Effector memory CD4-positive, alpha-beta T cell (primary cell): ENCODE results near the gene STOX2.

ENCODE experiments used
- DNase-seq, 3 donors: peaks; one replicate each; pipeline ENCODE4 v3.0.0-alpha.2; 2020
- H3K27ac ChIP-seq: 2 replicates; pipeline ENCODE4 v1.7.0; 2013; ENCODE audit warnings: mild to moderate bottlenecking, low read length, moderate library complexity; ENCODE audit not compliant: insufficient read depth, poor library complexity, severe bottlenecking
- H3K27me3 ChIP-seq: replicated peaks from 2 replicates; pipeline ENCODE4 v1.7.0; 2013; ENCODE audit warnings: mild to moderate bottlenecking, low read length; ENCODE audit not compliant: insufficient read depth, control insufficient read depth, poor library complexity, severe bottlenecking
- H3K36me3 ChIP-seq: 2 replicates; pipeline ENCODE4 v1.7.0; 2013; ENCODE audit warnings: mild to moderate bottlenecking, low read length, moderate library complexity; ENCODE audit not compliant: control insufficient read depth, insufficient read depth
- H3K4me1 ChIP-seq: 2 replicates; pipeline ENCODE4 v1.7.0; 2013; ENCODE audit warnings: low read length, mild to moderate bottlenecking; ENCODE audit not compliant: control insufficient read depth, insufficient read depth, poor library complexity, severe bottlenecking
- H3K4me3 ChIP-seq: 2 replicates; pipeline ENCODE4 v1.7.0; 2013; ENCODE audit warnings: low read length, low read depth, mild to moderate bottlenecking; ENCODE audit not compliant: insufficient read depth, poor library complexity, severe bottlenecking
- H3K9me3 ChIP-seq: 2 replicates; pipeline ENCODE4 v1.7.0; 2013; ENCODE audit warnings: mild to moderate bottlenecking, low read length, moderate library complexity; ENCODE audit not compliant: control insufficient read depth

The STOX2 gene

DNA sequence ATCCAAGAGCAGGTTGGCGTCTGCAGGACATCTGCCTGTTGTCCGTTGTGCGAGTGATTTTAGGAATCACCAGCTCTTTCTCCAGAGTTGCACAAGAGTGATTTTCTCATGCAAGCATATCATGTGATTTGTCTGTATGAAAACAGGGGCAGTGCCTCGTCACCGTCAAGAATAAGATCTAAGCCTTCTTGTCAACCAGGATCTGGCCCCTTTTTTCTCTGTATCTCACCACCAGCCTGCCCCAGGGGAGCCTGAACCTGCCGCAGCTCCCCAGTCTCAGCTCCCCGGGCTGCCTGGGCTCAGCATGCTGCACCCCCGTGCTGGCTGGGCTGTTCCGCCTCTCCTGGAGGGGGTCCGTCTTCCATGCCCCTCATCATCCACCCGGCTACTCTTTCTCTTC, 90.5 kb downstream of the STOX2 start:
- H3K36me3 ChIP-seq, result no peaks in the 10 kb centered on the region
- no peak overlapping the region for H3K4me3 ChIP-seq
- H3K4me1 ChIP-seq, result no peaks in the 10 kb centered on the region
- peaks cover 4% of the 10 kb centered on the region for H3K27me3 ChIP-seq
- no peak overlapping the region for H3K27ac ChIP-seq
- no peaks in the 10 kb centered on the region for H3K9me3 ChIP-seq
- DNase-seq, result no peak

DNA sequence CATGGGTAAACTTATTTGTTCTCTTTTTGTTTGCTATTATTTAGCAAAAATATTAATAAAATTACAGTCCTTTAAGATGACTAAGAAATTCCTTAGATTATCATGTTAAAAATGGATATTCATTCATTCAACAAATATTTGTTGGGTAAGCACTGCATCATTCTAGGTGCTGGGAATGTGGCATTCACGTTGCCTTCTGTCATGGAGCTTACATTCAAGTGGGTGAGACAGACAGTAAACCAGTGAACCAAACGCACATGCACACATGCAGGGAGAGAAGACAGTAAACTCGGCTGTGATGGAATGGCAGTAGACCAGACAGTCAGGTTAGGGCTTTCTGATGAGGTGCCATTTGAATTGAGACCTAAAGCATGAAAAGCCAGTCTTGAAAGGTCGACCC, 91.8 kb downstream of the STOX2 start:
- Histone ChIP-seq H3K4me3 (no peak overlapping the region), H3K36me3 (no peaks in the 10 kb centered on the region), H3K27ac (no peak overlapping the region), H3K9me3 (no peaks in the 10 kb centered on the region), H3K27me3 (peaks cover 4% of the 10 kb centered on the region), H3K4me1 (no peaks in the 10 kb centered on the region)
- no peak for DNase-seq

DNA sequence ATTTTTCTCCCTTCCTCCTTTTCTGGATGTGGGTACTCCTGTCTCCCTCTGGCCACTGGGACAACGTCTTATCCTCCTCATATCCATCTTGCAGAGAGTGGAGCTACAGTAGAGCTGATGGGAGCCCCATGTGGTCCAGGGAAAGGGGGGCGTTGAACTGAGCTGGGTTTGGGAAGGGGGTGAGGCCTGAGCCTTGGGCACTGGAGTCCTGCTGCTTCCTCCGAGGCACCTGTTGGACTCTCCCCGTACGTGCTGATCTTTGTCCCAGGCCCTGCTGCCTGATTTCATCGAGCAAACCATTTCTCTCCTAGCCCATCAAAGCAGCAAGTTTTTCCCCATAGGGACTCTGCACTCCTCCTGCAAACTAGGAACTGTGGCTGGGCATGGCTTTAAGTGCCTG, 94.3 kb downstream of the STOX2 start:
- no peaks in the 10 kb centered on the region for H3K4me1 ChIP-seq
- peaks cover 4% of the 10 kb centered on the region for H3K27me3 ChIP-seq
- no peak overlapping the region for H3K4me3 ChIP-seq
- H3K9me3 ChIP-seq, result no peaks in the 10 kb centered on the region
- DNase-seq, result no peak
- no peak overlapping the region for H3K27ac ChIP-seq
- no peaks in the 10 kb centered on the region for H3K36me3 ChIP-seq

DNA sequence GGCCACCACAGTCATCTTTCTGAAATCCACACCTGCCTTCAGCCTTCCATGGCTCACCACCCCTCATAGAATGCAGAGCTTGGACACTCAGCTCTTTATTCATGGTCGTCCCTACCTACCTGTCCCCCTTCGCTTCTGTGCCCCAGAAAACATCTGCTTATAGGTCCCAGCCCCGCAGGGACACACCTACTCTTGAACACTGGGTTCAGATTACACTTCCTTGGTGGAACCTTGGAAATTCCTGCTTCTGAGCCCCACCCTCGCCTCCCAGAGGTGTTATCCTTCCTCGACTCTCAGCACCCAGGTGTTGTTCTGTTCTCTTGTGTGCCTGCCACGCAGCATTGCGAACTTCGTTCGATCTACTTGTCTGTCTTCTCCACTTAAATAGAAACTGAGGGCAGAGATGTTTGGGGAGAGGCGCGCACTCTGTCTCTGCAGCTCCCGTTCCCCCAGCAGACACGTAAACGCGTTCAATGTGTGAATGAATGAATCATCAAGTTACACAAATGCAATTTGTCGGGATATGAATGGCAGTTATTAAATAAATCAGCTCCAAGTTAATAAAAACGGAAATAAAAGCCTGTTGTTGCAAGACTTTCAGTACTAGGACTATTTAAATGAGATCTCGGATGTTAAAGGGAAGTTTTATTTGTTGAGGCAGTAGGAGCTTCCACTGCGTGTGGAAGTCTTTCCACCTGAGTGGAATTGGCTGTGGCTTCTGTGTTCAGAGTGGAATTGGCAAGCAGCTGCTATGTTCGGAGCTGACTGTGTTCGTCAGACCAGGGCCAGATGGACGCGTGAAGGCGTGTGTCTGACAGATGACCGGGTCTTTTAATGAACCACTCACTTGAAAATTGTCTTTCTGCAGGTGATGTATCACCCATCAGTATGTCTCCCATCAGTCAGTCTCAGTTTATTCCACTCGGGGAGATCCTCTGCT, 95.6 kb downstream of the STOX2 start:
- Histone ChIP-seq H3K9me3 (no peaks in the 10 kb centered on the region), H3K27ac (no peak overlapping the region), H3K4me1 (no peaks in the 10 kb centered on the region), H3K27me3 (peaks cover 4% of the 10 kb centered on the region), H3K36me3 (no peaks in the 10 kb centered on the region), H3K4me3 (no peak overlapping the region)
- DNase-seq, result no peak

DNA sequence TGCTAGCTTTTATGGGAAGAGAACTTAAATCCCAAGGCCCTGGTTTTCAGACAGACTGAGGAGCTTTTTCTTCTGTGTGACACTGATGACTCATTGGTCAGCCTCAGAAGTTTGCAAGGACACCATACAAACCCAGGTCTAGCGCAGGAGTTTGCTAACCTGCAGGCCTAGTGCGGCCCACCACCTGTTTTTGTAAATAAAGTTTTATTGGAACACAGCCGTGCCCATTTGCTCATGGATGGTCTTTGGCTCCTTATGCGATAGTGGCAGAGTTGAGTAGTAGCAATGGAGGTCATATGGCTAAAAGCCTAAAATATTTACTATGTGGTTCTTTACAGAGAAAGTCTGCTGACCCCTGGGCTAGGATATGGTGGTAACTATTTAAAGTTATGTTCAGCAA, 98.3 kb downstream of the STOX2 start:
- H3K36me3 ChIP-seq, result no peaks in the 10 kb centered on the region
- H3K27me3 ChIP-seq, result no peaks in the 10 kb centered on the region

DNA sequence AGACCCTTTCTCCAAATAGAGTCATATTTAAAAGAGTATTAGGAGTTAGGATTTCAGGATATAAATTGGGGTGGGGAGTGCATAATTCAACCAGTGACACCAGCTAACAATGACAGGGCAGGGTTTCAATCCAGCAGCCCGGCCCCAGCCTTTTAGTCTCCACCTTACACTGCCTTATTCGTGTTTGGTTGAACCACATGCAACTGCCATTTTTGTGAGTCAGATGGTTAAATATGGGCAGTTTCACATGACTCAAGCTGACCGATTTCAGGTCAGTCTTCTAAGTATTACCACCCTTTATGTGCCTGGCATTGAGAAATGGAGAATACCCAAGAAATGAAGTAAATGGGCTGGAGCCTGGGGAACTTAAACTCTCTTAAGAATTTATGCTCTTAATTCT, 102.8 kb downstream of the STOX2 start:
- Histone ChIP-seq H3K27me3 (no peaks in the 10 kb centered on the region), H3K27ac (no peak overlapping the region), H3K36me3 (no peaks in the 10 kb centered on the region), H3K9me3 (no peaks in the 10 kb centered on the region), H3K4me3 (no peak overlapping the region), H3K4me1 (no peaks in the 10 kb centered on the region)
- no peak for DNase-seq

More for the DNA sequence above, 98.3 kb downstream of the STOX2 start:
- H3K27ac ChIP-seq, result no peak overlapping the region
- no peaks in the 10 kb centered on the region for H3K9me3 ChIP-seq
- H3K4me3 ChIP-seq, result no peak overlapping the region
- H3K4me1 ChIP-seq, result no peaks in the 10 kb centered on the region
- no peak for DNase-seq

DNA sequence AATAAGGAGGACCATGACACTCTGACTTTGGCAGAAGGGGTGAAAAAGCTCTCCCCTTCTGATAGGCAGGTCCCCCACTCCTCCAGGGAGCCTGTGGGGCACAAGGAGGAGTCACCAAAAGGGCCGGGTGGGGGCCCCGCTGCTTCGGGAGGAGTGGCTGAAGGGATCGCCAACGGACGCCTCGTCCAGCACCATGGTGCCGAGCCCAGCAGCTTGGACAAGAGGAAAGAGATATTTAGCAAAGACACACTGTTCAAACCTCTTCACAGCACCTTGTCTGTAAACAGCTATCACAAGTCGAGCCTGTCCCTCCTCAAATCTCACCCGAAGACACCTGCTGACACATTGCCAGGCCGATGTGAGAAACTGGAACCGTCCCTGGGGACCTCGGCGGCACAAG, 105.6 kb downstream of the STOX2 start:
- Histone ChIP-seq H3K27me3 (no peaks in the 10 kb centered on the region), H3K4me3 (no peak overlapping the region), H3K9me3 (no peaks in the 10 kb centered on the region), H3K36me3 (no peaks in the 10 kb centered on the region), H3K4me1 (no peaks in the 10 kb centered on the region), H3K27ac (no peak overlapping the region)
- DNase-seq, result no peak

DNA sequence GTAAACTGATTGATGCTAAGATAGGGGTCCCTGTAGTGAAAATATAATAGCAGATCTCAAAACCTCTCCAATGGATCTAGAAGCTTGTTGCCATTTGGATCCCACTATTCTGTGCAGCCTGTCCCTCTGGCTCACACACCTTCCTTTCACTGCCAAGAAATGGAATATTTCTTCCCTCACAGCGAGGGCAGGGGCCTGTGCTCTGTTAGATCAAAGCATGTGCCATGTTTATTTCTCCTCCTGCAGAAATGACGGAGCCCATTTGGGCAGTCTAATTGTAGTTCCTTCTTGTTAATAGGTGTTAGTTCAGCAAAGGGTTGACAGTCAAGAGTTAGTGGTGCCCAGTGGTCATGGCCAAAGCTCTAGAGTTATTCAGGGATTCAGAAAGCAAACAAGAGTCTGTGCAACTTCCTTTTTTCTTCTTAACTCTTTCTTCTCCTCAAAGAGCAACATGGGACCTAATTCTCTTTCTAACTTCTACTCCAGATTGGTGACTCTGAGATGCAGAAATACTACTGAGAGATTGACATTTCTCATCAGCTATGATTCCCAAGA, 106.8 kb downstream of the STOX2 start:
- Histone ChIP-seq H3K27ac (no peak overlapping the region), H3K9me3 (no peaks in the 10 kb centered on the region), H3K36me3 (no peaks in the 10 kb centered on the region), H3K4me3 (no peak overlapping the region), H3K4me1 (no peaks in the 10 kb centered on the region), H3K27me3 (no peaks in the 10 kb centered on the region)
- no peak for DNase-seq

DNA sequence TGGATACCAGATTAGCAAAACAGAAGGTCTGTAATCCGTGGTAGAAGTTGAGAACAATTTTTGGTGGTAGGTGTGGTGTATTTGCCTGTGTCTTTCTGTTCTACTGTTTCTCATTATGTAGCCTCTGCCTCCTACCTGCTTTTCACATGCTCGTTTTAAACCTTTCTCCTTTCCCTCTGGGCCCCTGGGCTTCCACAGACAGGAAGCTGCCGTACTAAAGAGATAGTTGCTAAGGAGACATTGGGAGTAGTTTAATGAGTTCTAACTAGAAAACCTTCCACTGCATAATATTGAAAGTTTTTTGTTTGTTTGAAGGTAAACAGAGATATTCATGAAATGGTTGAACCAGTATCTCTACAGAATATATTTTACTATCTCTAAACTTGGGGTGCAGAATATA, 107.8 kb downstream of the STOX2 start:
- DNase-seq, result no peak
- Histone ChIP-seq H3K27ac (no peak overlapping the region), H3K9me3 (no peaks in the 10 kb centered on the region), H3K4me3 (no peak overlapping the region), H3K27me3 (no peaks in the 10 kb centered on the region), H3K4me1 (no peaks in the 10 kb centered on the region), H3K36me3 (no peaks in the 10 kb centered on the region)

DNA sequence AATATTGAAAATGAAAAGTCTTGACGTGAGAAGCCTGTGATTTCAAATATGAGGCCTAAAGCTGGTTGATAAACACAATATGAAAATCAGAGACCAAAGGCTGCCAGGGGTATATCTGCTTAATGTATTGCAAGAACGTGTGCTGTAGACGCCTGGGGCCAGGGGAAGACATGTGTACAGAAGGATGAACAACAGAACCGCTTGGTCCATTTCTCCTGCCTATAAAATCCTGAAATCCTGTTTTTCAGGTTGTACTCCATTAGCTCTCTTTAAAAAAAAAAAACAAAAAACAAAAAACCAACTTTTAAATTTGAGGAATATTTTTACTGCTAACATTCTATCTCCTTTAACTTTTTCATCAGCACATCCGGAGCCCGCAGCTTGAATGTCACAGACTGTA, 109.2 kb downstream of the STOX2 start:
- no peak for DNase-seq
- Histone ChIP-seq H3K4me3 (no peak overlapping the region), H3K27ac (no peak overlapping the region), H3K36me3 (no peaks in the 10 kb centered on the region), H3K9me3 (no peaks in the 10 kb centered on the region), H3K27me3 (no peaks in the 10 kb centered on the region), H3K4me1 (no peaks in the 10 kb centered on the region)
